Measurements from ENCODE around the gene TBX4. TPM values are rescaled to one million over a fixed set of nuclear protein-coding genes. Genes with fewer than 3 reads are reported as not detected.

The TBX4 gene
- polyA plus RNA-seq, 3 donors, result not detected

- Histone ChIP-seq H3K27ac (ENCODE audit: low read depth in 1 of 2, low read length in 2 of 2) (no peak overlapping the region), H3K27me3 (ENCODE audit: control insufficient read depth in 2 of 2, insufficient read depth in 2 of 2, low read length in 2 of 2) (peaks cover 93 to 99% of the 10 kb centered on the region in 2 donors), H4K20me1 (ENCODE audit: insufficient read depth, low read length) (no peaks in the 10 kb centered on the region), H3K79me2 (ENCODE audit: insufficient read depth, low read length) (no peaks in the 10 kb centered on the region), H2AFZ (ENCODE audit: insufficient read depth, low read depth, low read length, poor library complexity, severe bottlenecking) (no peak overlapping the region), H3K4me2 (replicated peaks; ENCODE audit: extremely low read depth, low read length, poor library complexity, severe bottlenecking) (peak overlapping the region; percentile 15), H3K9me3 (replicated peaks in 1 of 2; ENCODE audit: control insufficient read depth in 1 of 2, insufficient read depth in 1 of 2, low read length in 2 of 2) (peaks cover 6 to 48% of the 10 kb centered on the region in 2 donors), H3K4me1 (ENCODE audit: control insufficient read depth in 1 of 2, insufficient read depth in 2 of 2, low read length in 2 of 2) (peaks cover 8 to 9% of the 10 kb centered on the region in 2 donors), H3K4me3 (replicated peaks in 1 of 3; ENCODE audit: low read depth in 2 of 3, low read length in 3 of 3) (no peak overlapping the region), H3K36me3 (replicated peaks in 1 of 2; ENCODE audit: control insufficient read depth in 1 of 2, insufficient read depth in 2 of 2, low read length in 2 of 2) (no peaks in the 10 kb centered on the region), H3K9ac (ENCODE audit: insufficient read depth, low read length, poor library complexity, severe bottlenecking) (no peak overlapping the region)
- no peak for DNase-seq
- H3K4me3 Mint-ChIP-seq, result peak overlapping the region in 1 of 2 donors; percentile 89
- TF ChIP-seq CTCF (IDR thresholded peaks at IDR 0.05), result no peak
- 8% methylated on average over 44 of the region's 45 CpGs for WGBS (ENCODE audit: insufficient coverage)
- H3K36me3 Mint-ChIP-seq, result peaks cover 8 to 13% of the 10 kb centered on the region in 2 donors
- H3K27me3 Mint-ChIP-seq (ENCODE audit: low read depth in 3 of 3), result peaks cover 89 to 98% (median 96%) of the 10 kb centered on the region in 3 donors
- H3K4me1 Mint-ChIP-seq, result peaks cover 37% of the 10 kb centered on the region
- peaks cover 0 to 41% (median 20%) of the 10 kb centered on the region in 7 donors for H3K9me3 Mint-ChIP-seq
- intact Hi-C loops (cut with micrococcal nuclease), result no loop called here
- no peak overlapping the region for H3K27ac Mint-ChIP-seq
Measured at GRCh38 chr17:61456688-61457225, 4.5 kb downstream of the TBX4 start.

- Histone ChIP-seq H3K27me3 (ENCODE audit: control insufficient read depth in 2 of 2, insufficient read depth in 2 of 2, low read length in 2 of 2) (peaks cover 92 to 99% of the 10 kb centered on the region in 2 donors), H3K4me2 (replicated peaks; ENCODE audit: extremely low read depth, low read length, poor library complexity, severe bottlenecking) (peak overlapping the region; percentile 15), H4K20me1 (ENCODE audit: insufficient read depth, low read length) (no peaks in the 10 kb centered on the region), H3K9ac (ENCODE audit: insufficient read depth, low read length, poor library complexity, severe bottlenecking) (no peak overlapping the region), H3K27ac (ENCODE audit: low read depth in 1 of 2, low read length in 2 of 2) (no peak overlapping the region), H3K4me1 (ENCODE audit: control insufficient read depth in 1 of 2, insufficient read depth in 2 of 2, low read length in 2 of 2) (peaks cover 3 to 8% of the 10 kb centered on the region in 2 donors), H3K9me3 (replicated peaks in 1 of 2; ENCODE audit: control insufficient read depth in 1 of 2, insufficient read depth in 1 of 2, low read length in 2 of 2) (peaks cover 6 to 53% of the 10 kb centered on the region in 2 donors), H3K79me2 (ENCODE audit: insufficient read depth, low read length) (no peaks in the 10 kb centered on the region), H2AFZ (ENCODE audit: insufficient read depth, low read depth, low read length, poor library complexity, severe bottlenecking) (no peak overlapping the region), H3K36me3 (replicated peaks in 1 of 2; ENCODE audit: control insufficient read depth in 1 of 2, insufficient read depth in 2 of 2, low read length in 2 of 2) (no peaks in the 10 kb centered on the region), H3K4me3 (replicated peaks in 1 of 3; ENCODE audit: low read depth in 2 of 3, low read length in 3 of 3) (no peak overlapping the region)
- H3K9me3 Mint-ChIP-seq, result peaks cover 0 to 41% (median 20%) of the 10 kb centered on the region in 7 donors
- H3K27me3 Mint-ChIP-seq (ENCODE audit: low read depth in 3 of 3), result peaks cover 92 to 98% (median 96%) of the 10 kb centered on the region in 3 donors
- intact Hi-C loops (cut with micrococcal nuclease), result no loop called here
- TF ChIP-seq CTCF (IDR thresholded peaks at IDR 0.05), result no peak
- H3K4me3 Mint-ChIP-seq, result peak overlapping the region in 1 of 2 donors; percentile 89
- peaks cover 37% of the 10 kb centered on the region for H3K4me1 Mint-ChIP-seq
- peaks cover 7 to 13% of the 10 kb centered on the region in 2 donors for H3K36me3 Mint-ChIP-seq
- no peak overlapping the region for H3K27ac Mint-ChIP-seq
- WGBS (ENCODE audit: insufficient coverage), result 2% methylated on average over 34 of the region's 39 CpGs
- no peak for DNase-seq
Measured at GRCh38 chr17:61457226-61457983, 5.2 kb downstream of the TBX4 start.
